GM21576 (cell line): Measurements from ENCODE around the gene CLIP4.

Experiments
- ATAC-seq: cut with Tn5 transposase; IDR thresholded peaks from one replicate; pipeline ENCODE4 v1.9.1; 2021; ENCODE audit warnings: mild to moderate bottlenecking, moderate library complexity; ENCODE audit not compliant: unreplicated experiment

Gene CLIP4

GRCh38 chr2:29218071-29218470, 102.9 kb downstream of the CLIP4 start:
- no peak for ATAC-seq

GRCh38 chr2:29218550-29219125, 103.4 kb downstream of the CLIP4 start:
- no peak for ATAC-seq

GRCh38 chr2:29219374-29219773, 104.2 kb downstream of the CLIP4 start:
- ATAC-seq = no peak

GRCh38 chr2:29220506-29221270, 105.5 kb downstream of the CLIP4 start:
- no peak for ATAC-seq

- ATAC-seq = no peak
These were observed 107.4 kb downstream of the CLIP4 start for GRCh38 chr2:29222381-29223179.

- no peak for ATAC-seq
These were observed 108.0 kb downstream of the CLIP4 start for GRCh38 chr2:29223257-29223656.

GRCh38 chr2:29223851-29224692, 108.9 kb downstream of the CLIP4 start:
- no peak for ATAC-seq

GRCh38 chr2:29224693-29225551, 109.7 kb downstream of the CLIP4 start:
- no peak for ATAC-seq

- ATAC-seq = no peak
These were observed 110.6 kb downstream of the CLIP4 start for GRCh38 chr2:29225814-29226213.

- no peak for ATAC-seq
These were observed 111.2 kb downstream of the CLIP4 start for GRCh38 chr2:29226375-29226774.

GRCh38 chr2:29226808-29227207, 111.6 kb downstream of the CLIP4 start:
- ATAC-seq = no peak

GRCh38 chr2:29227935-29228675, 112.9 kb downstream of the CLIP4 start:
- ATAC-seq = no peak

- ATAC-seq = no peak
These were observed 113.7 kb downstream of the CLIP4 start for GRCh38 chr2:29228947-29229346.

GRCh38 chr2:29229640-29230039, 114.4 kb downstream of the CLIP4 start:
- no peak for ATAC-seq

GRCh38 chr2:29232041-29232440, 116.8 kb downstream of the CLIP4 start:
- ATAC-seq = no peak

GRCh38 chr2:29233428-29233827, 118.2 kb downstream of the CLIP4 start:
- ATAC-seq = no peak

GRCh38 chr2:29235411-29235810, 120.2 kb downstream of the CLIP4 start:
- no peak for ATAC-seq

GRCh38 chr2:29236074-29236473, 120.9 kb downstream of the CLIP4 start:
- ATAC-seq = no peak

- no peak for ATAC-seq
These were observed 123.3 kb downstream of the CLIP4 start for GRCh38 chr2:29238497-29238896.
